ENCODE results near the gene MAGEF1.

Gene MAGEF1

DNA sequence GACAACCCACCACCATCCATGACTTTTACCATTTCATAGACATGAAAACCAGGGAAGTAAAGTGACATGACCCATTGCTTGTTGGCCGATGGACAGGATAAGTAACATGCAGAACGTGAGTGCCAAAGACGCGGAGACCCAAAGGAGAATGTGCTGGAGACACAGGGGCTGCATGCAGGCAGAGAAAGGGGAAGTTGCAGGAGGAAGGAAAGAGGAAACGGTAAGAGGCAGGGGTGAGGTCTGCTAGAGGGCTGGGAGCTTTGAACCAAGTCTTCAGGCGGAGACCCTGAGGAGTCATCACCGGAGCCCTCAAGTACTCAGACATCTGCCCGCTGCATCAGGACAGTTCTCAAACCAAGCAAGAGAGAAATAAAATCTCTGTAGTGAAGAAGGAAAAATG is 34.9 kb downstream of the MAGEF1 start:
- Histone ChIP-seq H3K9ac (ENCODE audit: low read length) (no peak overlapping the region), H4K20me1 (ENCODE audit: insufficient read depth, low read length) (no peaks in the 10 kb centered on the region), H3K36me3 (replicated peaks; ENCODE audit: low read depth, low read length) (no peaks in the 10 kb centered on the region), H3K4me3 (ENCODE audit: low read length) (no peak overlapping the region), H3K4me2 (ENCODE audit: low read length) (peak overlapping the region; percentile 41), H2AFZ (ENCODE audit: low read depth, low read length) (no peak overlapping the region), H3K4me1 (ENCODE audit: low read length) (peaks cover 8% of the 10 kb centered on the region), H3K27ac (ENCODE audit: low read length) (no peak overlapping the region), H3K27me3 (ENCODE audit: low read depth, low read length) (peaks cover 15% of the 10 kb centered on the region), H3K79me2 (ENCODE audit: low read length) (no peaks in the 10 kb centered on the region), H3K9me3 (ENCODE audit: insufficient read depth, low read length) (no peaks in the 10 kb centered on the region)
- no peak for TF ChIP-seq EZH2phosphoT487 (IDR thresholded peaks at IDR 0.05; ENCODE audit: low read depth)
- no peak for TF ChIP-seq CTCF (IDR thresholded peaks at IDR 0.05; ENCODE audit: low read depth, low read length)

- no peaks in the 10 kb centered on the region for H3K36me3 ChIP-seq (replicated peaks; ENCODE audit: low read depth, low read length)
- no peak overlapping the region for H2AFZ ChIP-seq (ENCODE audit: low read depth, low read length)
- no peak overlapping the region for H3K9ac ChIP-seq (ENCODE audit: low read length)
- no peaks in the 10 kb centered on the region for H3K9me3 ChIP-seq (ENCODE audit: insufficient read depth, low read length)
- H3K4me3 ChIP-seq (ENCODE audit: low read length) = no peak overlapping the region
- H3K27ac ChIP-seq (ENCODE audit: low read length) = no peak overlapping the region
- no peak overlapping the region for H3K4me2 ChIP-seq (ENCODE audit: low read length)
- peaks cover 8% of the 10 kb centered on the region for H3K4me1 ChIP-seq (ENCODE audit: low read length)
- H3K27me3 ChIP-seq (ENCODE audit: low read depth, low read length) = peaks cover 15% of the 10 kb centered on the region
- no peaks in the 10 kb centered on the region for H4K20me1 ChIP-seq (ENCODE audit: insufficient read depth, low read length)
- no peaks in the 10 kb centered on the region for H3K79me2 ChIP-seq (ENCODE audit: low read length)
- no peak for TF ChIP-seq EZH2phosphoT487 (IDR thresholded peaks at IDR 0.05; ENCODE audit: low read depth)
- TF ChIP-seq CTCF (IDR thresholded peaks at IDR 0.05; ENCODE audit: low read depth, low read length) = no peak
Observed at GRCh38 chr3:184674626-184675025, 37.2 kb downstream of the MAGEF1 start.

- H2AFZ ChIP-seq (ENCODE audit: low read depth, low read length) = no peak overlapping the region
- H4K20me1 ChIP-seq (ENCODE audit: insufficient read depth, low read length) = no peaks in the 10 kb centered on the region
- H3K27ac ChIP-seq (ENCODE audit: low read length) = no peak overlapping the region
- peaks cover 15% of the 10 kb centered on the region for H3K27me3 ChIP-seq (ENCODE audit: low read depth, low read length)
- H3K9me3 ChIP-seq (ENCODE audit: insufficient read depth, low read length) = no peaks in the 10 kb centered on the region
- H3K36me3 ChIP-seq (replicated peaks; ENCODE audit: low read depth, low read length) = no peaks in the 10 kb centered on the region
- H3K4me2 ChIP-seq (ENCODE audit: low read length) = no peak overlapping the region
- TF ChIP-seq EZH2phosphoT487 (IDR thresholded peaks at IDR 0.05; ENCODE audit: low read depth) (no peak), CTCF (IDR thresholded peaks at IDR 0.05; ENCODE audit: low read depth, low read length) (no peak)
- peaks cover 8% of the 10 kb centered on the region for H3K4me1 ChIP-seq (ENCODE audit: low read length)
- no peak overlapping the region for H3K9ac ChIP-seq (ENCODE audit: low read length)
- no peaks in the 10 kb centered on the region for H3K79me2 ChIP-seq (ENCODE audit: low read length)
- H3K4me3 ChIP-seq (ENCODE audit: low read length) = no peak overlapping the region
Observed at GRCh38 chr3:184672977-184673870, 38.6 kb downstream of the MAGEF1 start.

GRCh38 chr3:184672335-184672734 is 39.5 kb downstream of the MAGEF1 start:
- H4K20me1 ChIP-seq (ENCODE audit: insufficient read depth, low read length) = no peaks in the 10 kb centered on the region
- H3K27me3 ChIP-seq (ENCODE audit: low read depth, low read length) = peaks cover 15% of the 10 kb centered on the region
- no peaks in the 10 kb centered on the region for H3K9me3 ChIP-seq (ENCODE audit: insufficient read depth, low read length)
- no peak overlapping the region for H3K4me2 ChIP-seq (ENCODE audit: low read length)
- H3K4me3 ChIP-seq (ENCODE audit: low read length) = no peak overlapping the region
- H2AFZ ChIP-seq (ENCODE audit: low read depth, low read length) = no peak overlapping the region
- H3K27ac ChIP-seq (ENCODE audit: low read length) = no peak overlapping the region
- H3K4me1 ChIP-seq (ENCODE audit: low read length) = peaks cover 8% of the 10 kb centered on the region
- H3K36me3 ChIP-seq (replicated peaks; ENCODE audit: low read depth, low read length) = no peaks in the 10 kb centered on the region
- H3K79me2 ChIP-seq (ENCODE audit: low read length) = no peaks in the 10 kb centered on the region
- no peak overlapping the region for H3K9ac ChIP-seq (ENCODE audit: low read length)
- no peak for TF ChIP-seq CTCF (IDR thresholded peaks at IDR 0.05; ENCODE audit: low read depth, low read length)

Data from OCI-LY3 (cell line).